ENCODE data around the gene RBM45.

GRCh38 chr2:178070824-178071223 is 41.4 kb upstream of the RBM45 start:
- no peak for TF ChIP-seq CTCF (IDR thresholded peaks at IDR 0.05)
- TF ChIP-seq POLR2A (IDR thresholded peaks at IDR 0.05): no peak

Data from heart left ventricle (tissue), 13 donors.